ENCODE results near the gene CNRIP1.
"Not testable (repeated sequence)": the region's sequence is repeated elsewhere in the genome, so short reads cannot be mapped to it uniquely, and the experiment has no call there.

CNRIP1 gene

DNA sequence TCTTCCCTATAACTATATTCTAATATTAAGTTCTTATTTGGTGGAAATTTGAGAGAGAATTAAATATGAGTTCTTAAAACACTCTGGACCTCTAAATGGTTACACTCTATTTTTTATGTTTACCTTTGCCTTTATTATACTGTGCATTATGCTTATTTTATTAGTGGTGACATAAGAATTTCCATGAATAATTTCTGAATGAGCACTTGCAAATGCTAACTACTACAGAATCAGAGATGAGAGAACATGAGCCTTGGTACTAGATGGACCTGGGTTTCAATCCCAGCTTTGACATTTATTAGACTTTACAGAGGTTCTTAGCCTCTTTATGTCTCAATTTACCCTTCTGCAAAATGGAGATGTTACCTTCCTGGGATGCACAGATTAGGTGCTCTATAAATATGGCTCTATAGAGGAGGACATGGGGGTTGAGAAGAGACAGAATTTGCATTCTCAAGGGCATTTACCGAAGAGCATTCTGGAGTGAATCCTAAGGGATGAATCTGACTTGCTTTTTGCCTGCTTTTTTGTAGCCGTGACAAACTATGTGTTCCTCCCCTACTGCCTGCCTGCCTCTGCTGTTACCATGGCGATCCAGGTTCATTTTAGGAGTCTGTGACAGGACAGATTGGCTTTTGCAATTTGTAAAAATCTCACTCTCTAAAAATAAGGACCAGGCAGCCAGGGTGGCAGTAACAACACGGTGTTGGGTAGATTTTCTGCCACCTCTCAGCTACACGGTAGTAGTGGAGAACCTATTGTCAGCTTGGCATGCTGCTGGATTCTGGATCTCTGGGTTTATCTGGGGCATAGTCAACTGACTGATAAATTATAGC is 20.7 kb upstream of the CNRIP1 start:
- DNase-seq = no peak

DNA sequence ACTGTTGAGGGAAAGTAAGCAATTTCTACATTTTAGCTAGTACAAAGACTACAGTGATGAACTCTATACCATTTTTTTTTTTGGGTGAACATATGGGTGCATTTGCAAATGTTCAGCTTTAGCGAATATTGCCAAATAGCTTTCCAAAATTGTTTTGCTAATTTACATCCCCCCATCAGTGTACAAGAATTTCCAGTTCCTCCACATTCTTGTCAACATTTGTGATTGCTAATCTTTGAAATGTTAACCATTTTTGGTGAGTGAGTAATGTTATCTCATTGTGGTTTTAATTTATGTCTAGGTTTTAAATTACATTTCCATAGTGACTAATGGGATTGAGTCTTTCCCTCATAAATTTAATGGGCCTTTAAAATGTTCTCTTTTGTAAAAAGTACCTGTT is 16.4 kb upstream of the CNRIP1 start:
- DNase-seq = no peak

DNA sequence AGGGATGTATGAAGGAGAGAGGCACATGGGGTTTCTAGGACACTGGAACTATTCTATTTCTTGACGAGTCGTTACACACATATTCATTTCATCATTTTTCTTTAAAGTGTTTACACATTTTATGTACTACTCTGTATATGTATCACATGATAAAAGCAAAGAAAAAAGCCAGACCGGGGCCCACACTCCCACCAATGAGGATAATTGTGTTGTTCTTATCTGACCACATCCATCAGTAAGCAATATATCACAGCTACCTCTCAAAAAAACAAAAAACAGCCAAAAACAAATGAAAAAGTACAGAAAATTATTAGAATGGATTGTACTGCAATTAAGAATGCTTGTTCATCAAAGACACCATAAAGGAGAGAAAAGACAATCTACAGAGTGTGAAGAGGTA is 14.2 kb upstream of the CNRIP1 start:
- DNase-seq = no peak

DNA sequence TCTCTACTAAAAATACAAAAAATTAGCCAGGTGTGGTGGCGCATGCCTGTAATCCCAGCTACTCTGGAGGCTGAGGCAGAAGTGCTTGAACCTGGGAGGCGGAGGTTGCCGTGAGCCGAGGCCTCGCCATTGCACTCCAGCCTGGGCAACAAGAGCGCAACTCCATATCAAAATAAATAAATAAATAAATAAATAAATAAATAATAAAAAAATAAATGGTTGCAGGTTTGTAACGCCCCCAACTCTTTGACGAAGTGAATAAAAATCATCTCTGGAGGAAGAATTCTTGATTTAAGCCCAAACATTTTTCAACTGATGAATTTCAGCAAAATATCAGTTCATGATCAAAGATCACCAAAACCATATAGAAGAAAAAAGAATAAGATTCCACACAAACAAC is 13.3 kb upstream of the CNRIP1 start:
- no peak for DNase-seq

DNA sequence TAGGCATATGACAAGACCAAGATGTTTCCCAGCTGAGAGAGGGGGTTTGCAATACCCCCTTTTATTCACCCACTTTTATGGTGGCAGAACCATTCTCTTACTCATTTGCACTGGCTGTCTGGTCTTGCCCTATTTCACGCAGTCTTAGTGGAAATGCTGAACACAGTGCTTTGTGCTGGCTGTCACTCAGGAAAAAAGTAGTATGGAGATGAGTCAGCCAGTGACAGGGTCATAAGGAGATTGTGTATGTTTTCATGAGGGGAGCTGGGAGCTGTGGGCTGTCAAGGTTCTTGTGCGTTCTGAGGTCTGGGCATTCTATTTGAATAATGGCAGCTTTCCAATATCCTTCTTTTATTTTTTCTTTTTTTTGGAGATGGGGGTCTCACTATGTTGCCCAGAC is 10.9 kb upstream of the CNRIP1 start:
- DNase-seq = no peak

DNA sequence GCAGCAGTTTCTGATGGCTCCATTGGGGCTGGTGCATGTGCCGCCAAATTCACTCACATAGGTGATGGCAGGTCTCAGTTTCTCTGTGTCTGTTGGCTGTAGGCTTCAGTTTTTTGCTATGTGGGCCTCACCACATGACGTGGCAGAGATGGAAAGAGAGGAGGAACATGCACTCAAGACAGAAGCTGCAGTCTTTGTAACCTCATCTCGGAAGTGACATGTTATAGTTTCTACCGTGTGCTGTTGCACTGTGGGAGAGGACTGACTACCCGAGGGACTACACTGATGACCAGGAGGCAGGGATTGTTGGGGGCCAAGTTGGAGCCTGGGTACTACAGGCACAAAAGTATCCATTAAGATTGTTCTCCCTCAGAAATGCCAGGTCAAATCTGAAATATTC is 9.2 kb upstream of the CNRIP1 start:
- DNase-seq = no peak

DNA sequence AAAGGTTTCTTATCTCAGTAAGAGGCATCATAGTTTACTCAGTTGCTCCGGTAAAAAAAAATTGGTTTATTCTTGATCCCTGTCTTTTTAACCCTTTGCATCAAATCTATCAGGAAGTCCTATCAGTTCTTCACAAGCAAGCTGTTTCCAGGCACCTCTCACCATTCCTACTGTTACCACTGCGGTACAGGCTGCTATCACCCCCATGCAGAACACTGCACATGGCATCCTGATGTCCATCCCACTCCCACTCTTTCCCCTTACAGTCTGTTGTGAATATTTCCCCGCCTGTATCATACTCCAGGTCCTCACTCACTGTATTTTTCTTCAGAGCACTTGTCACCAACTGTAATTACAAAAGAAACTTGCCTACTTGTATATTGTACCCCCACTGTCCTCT is 5.3 kb upstream of the CNRIP1 start:
- DNase-seq = no peak

DNA sequence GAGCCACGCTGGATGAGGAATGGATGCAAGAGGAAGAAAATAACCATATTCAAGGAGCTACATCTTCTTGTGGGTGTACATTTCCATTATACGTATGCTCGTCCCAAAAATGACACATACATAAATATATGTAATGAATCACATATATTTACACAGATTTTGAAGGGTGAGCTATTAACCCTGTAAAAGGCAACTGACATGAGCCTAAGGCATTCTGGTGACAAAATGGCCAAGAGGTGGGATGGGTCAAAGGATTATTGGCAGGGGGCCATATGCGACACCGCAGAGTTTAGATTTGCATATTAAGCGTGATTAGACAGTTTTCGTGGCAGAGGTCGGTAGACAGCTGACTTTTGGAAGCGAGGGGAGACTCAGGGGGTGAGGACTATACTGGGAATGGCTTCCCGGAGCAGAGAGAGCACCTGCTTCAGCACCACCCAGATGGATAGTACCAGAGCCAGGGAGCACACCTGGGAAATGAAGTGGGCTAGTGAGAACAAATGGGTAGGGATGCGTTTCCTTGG is 431 bp upstream of the CNRIP1 start:
- DNase-seq = no peak

DNA sequence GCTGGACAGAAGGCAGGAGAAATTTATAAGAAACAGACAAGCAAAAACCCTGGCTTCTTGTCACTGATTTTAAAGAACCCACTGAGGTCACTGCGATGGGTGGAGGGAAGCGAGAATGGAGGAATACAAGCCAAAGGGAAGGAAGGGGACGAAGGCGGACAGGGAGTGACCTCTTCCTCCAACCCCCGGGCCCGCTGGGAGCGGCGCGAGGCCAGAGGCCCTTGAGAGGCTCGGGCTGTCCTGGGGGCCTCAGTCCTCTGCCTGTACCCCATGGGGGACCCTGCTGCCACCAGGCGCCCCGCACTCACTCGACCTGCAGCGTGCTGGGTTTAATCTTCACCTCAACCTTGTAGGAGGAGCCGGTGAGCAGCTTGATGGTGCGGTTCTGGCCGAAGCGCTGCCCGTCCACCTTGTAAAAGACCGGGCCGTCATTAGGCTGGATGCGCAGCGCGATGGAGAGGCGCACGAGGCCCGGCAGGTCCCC is 793 bp downstream of the CNRIP1 start:
- DNase-seq = no peak

DNA sequence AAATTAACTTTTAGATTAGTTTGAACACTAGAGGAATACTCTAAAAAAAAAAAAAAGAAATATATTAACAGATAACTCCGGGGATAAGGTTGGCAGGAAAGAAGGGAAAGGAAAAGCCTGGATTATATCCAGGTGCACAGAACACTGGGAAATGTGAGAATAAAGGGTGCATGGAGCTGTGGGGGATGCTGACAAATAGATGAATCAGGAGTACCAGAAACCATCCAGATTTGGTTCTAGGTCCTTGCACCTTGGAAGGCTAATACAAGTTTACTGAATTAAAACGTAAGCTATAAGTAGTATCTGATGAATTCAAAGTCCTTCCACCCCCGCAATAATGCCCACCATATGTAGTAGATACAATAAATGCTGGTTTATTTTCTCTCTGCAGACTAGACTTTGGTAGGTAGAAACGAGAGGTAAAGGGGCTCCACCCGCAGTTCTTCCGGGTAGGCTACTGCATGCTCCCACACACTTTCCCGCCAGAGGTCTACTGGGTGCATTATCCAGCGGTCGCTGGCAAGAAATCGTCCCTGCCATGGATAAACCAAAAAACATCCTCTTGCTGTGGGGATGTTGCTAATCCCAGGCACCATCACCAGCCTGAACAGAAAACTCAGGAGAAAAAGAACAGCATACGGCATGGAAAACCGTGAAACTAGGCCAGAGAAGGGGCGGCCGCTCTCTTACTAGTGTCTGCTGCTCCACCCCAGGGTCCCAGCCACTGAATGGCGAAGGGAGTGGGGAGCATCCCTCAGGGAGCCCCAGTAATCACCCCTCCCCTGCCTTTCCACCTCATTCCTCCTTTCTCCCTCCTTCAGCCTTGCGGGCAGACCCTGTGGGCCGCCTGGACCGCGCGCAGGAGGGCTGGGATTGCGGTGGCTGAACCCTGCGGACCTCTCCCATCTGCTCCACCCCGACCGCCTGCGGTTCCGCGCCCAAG is 1.5 kb downstream of the CNRIP1 start:
- DNase-seq = no peak

DNA sequence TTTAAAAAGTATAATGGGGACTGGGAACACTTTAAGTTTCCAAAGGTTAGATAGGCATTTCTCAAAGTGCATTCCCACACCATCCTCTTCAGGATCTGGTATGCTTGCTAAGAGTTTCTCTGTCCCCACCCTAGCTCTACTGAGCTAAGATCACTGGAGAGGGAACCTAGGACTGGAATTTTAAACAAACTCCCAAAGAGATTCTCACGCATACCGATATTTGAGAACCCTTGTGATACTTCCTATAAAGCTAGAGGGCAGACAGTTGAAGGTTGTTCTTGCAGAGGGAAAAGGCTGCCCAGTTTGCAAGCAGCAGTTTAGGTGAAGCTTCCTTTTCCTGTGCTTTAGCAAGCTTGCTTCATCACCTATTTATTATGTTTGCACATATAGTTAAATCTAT is 3.6 kb downstream of the CNRIP1 start:
- DNase-seq = no peak

DNA sequence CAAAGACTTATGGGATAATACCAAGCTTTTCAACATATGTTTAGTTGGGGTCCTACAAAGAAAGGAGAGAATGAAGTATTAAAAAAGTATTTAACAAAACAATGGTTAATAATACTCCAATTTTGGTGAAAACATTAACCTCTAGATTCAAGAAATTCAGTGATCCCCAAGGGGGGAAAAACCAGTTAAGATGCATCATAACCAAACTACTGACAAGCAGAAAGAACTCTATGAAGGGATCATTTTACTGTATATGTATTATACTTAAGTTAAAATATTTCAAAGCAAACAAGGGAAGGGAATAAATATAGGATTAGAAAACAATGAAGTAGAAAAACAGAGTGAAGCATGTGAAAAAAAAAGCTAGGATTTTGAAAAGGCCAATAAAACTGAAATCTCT is 8.7 kb downstream of the CNRIP1 start:
- DNase-seq = no peak

DNA sequence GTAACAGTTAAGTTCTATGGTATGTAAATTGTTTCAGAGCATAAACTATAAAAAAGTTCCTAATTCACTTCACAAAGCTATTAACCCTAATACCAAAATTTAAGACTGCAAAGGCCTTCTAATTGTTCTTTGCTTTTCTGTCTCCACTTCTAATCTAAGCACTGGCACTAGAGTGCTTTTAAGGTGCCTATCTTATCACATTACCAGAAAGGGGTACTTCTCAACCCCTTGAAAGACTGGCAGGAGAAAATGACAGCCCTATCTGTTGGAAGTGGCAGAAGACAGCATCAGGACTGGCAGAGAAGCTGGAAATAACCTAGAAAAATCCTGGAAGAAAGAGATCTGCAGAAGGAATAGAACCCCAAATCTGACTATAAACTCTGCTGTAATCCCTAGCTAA is 10.3 kb downstream of the CNRIP1 start:
- DNase-seq = no peak

DNA sequence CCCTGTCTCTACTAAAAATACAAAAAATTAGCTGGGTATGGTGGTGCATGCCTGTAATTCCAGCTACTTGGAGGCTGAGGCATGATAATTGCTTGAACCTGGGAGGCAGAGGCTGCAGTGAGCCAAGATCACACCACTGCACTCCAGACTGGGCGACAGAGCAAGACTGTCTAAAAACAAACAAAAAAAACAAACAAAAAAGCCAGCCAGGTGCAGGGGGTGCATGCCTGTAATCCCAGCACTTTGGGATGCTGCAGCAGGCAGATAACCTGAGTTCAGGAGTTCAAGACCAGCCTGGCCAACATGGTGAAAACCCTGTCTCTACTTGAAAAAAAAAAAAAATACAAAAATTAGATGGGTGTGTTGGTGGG is 15.9 kb downstream of the CNRIP1 start:
- not testable (repeated sequence) for DNase-seq

DNA sequence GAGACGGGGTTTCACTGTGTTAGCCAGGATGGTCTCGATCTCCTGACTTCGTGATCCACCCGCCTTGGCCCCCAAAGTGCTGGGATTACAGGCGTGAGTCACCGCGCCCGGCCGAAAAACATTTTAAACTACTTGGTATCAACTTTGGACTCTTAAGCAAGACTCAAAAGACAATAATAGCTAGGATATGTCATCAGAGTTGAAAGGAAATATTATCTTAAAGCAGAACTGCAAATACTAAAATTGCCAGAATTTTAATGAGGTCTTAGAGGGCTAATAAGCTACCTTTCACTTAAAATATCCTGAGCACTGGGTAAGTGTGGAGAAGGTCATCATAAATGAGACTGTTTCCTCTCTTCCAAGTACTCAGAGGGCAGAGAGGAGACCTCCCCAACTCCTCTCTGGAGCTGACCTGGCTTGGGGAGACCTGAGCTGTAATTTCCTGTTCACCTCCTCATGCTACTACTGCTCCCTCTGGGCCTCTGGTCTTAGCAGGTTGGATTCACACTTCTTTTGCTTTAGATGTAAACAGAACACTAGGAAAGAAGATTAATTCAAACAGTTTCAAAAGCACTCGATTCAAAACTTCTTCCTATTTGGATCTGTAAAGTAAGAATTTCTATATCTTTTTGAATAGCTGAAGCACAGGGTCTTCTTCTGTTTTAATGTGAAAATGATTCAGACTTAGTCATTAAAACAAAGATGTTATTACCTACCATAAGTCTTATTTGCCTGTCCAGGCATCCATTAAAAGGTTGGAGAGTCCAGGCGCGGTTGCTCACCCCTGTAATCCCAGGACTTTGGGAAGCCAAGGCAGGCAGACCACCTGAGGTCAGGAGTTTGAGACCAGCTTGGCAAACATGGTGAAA is 16.5 kb downstream of the CNRIP1 start:
- no peak for DNase-seq

DNA sequence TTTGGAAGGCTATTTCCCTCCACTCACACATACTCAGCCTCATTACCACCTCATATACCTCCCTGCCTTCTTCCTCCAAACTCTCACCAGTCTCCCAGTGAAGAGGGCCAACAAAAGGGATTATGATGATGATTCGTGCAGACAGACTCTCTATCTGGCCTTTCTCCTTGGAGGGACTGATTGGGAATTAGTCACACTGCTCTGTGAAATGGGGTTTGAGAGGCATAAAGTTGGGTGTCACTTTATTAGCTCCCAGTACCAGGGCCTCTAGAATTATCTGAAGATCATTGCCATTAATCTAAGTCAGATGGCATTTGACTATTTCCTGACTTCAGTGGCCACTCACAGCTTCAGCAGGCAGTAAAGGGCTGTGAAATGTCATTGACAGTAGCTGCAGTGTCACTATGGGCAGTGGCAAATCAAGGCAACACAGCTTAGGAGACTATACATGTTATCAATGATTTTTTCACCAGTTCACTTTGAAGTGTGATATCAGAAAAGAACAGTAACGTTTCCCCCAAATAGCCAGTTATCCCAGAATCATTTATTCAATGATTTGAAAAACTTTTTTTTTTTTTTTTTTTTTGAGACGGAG is 17.4 kb downstream of the CNRIP1 start:
- no peak for DNase-seq

DNA sequence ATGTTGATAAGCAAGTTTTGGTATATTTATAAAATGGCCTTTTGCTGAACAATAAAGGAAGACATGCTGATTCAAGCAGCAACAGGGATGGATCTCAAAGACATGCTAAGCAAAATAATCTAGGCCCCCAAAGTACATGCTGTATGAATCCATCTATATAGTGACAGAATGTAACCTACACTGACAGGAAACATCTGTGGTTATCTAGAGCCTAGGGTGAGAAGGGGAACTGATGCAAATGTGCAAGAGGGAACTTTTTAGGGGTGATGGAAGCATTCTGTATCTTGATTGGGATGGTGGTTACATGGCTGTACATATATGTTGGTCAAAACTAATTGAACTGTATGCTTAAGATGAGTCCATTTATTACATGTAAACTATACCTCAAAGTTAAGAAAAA is 24.2 kb downstream of the CNRIP1 start:
- no peak for DNase-seq

DNA sequence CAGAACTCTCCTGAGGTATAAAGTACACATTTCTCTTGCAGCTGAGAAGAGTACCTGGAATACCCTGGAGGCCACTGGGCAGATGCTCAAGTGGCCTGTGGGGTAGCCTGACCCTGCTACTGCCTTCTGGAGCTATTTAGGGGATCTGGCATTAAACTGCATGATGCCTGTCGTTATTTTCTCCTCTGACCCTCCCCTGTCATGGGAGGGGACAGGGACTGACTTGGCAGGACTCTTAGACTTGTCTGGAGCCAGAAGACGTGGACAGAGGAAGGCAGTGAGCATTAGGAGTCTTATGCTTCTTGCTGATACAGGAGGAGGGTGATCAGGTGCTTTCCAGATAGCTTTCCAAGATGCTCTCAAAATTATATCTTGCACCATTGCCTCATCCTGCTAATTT is 24.8 kb downstream of the CNRIP1 start:
- no peak for DNase-seq

DNA sequence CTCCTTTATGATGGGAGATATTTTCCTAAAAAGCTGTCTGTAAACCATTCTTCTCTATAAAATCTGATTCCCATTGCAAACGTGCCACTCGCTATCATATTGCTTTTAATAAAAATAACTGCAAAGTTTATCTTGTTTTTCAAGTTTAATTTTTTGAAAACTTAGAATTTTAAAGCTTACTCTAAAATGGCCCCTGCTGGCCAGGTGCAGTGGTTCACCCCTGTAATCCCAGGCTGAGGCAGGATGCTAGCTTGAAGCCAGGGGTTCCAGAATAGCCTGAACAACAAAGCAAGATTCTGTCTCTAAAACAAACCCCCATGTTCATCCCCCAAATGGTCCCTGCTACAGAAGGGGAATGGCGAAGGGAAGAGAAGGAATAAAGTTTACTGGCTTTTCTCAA is 25.6 kb downstream of the CNRIP1 start:
- DNase-seq = no peak

DNA sequence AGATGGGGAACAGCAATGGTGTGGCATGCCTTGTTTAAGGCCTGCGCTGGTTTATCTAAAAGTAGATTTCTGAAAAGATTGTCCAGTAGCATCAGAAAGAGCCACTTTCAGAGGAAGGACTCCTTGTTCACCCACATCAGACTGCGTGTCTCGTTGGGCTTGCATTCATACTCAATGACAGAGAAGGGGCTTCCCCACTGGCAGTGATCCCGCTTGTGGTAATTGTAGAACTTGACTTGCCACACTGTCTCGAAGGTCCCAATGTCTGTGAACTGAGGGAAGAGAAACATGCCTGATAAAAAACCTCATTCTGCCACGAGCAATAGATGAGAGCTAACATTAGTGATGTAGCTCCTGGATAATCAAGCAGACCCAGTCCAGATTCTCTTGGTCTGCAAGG is 26.0 kb downstream of the CNRIP1 start:
- no peak for DNase-seq

DNA sequence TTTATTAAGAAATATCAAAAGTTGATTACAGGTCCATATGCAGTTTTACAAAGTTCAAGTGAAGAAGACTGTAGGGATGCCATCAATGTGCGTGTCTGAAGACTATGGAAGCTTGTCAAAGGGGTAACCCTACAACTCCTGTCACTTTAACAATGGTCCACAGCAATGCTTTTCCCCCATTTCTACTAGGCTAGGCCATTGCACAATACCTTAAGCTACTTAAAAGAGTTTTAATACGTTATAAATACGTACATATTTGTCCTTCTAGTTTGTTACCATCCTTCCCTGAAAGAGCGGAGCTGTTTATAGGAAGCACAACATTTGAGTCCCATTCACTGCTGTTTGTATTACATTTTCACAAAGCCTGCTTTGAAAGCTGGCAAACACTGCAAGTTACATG is 26.7 kb downstream of the CNRIP1 start:
- no peak for DNase-seq

DNA sequence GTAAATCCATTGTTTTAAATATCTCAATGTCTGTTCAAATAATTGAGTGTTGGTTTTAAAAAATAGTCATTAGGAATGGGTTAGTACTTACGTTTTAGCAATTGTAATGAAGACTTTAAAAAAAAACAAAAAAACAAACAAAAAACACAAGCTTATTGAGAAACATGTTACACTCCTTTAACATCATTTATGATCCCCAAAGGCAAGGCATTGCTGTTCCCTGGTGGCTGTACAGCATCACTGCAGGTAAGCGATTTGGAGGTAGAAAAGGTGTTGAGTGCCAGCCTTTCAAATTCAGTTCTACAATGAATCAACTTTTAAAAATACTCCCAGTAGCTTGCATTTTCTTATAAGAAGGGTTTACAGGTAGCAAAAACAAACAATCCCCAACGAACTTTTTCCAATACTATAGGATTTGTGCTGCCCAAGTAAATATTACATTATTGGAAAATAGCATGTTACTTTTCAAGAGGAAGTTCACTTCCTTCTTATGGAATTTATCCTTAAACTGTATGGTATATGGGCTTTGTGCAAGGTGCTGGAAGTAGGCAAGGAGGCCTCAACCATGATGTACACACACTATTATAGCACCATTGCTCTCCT is 27.5 kb downstream of the CNRIP1 start:
- no peak for DNase-seq

Measured in stimulated activated CD4-positive, alpha-beta T cell treated with anti-CD3 and anti-CD28 coated beads, Interleukin-4, amount 100 ng/mL, for 4 hours (primary cell).